Body of pancreas (tissue), 4 donors: ENCODE results near the gene RLN2. TPM values are rescaled to one million over a fixed set of nuclear protein-coding genes. Genes with fewer than 3 reads are reported as not detected.
A peak's percentile ranks its signal among the peaks of the same experiment; 100 is the strongest.

Experiments
- ATAC-seq: fragments of 150-250 bp; one replicate; pipeline ENCODE4 v1.9.1; 2016
- DNase-seq, 4 donors: peaks; one replicate each; pipeline ENCODE4 v3.0.0-alpha.2; 2019
- H3K27ac ChIP-seq, 4 donors: fragments of 200-600 bp; sonication (generic); 1 replicate in 3 of 4; 2 replicates in 1 of 4; pipeline versions ENCODE4 v1.5.1 to v1.6.1; 2016 to 2019; ENCODE audit warnings: mild to moderate bottlenecking in 1 of 4, mixed read lengths in 1 of 4, moderate library complexity in 1 of 4
- H3K27me3 ChIP-seq, 2 donors: fragments of 200-600 bp; sonication (generic); one replicate each; pipeline ENCODE4 v1.6.0; 2016; ENCODE audit warnings: mild to moderate bottlenecking in 1 of 2
- H3K36me3 ChIP-seq, 2 donors: fragments of 200-600 bp; sonication (generic); replicated peaks in 1 of 2; 2 replicates each; pipeline ENCODE4 v1.5.1; 2016; ENCODE audit warnings: low read depth in 2 of 2; ENCODE audit not compliant: insufficient read depth in 1 of 2
- H3K4me1 ChIP-seq: fragments of 200-600 bp; sonication (generic); one replicate; pipeline ENCODE4 v1.6.0; 2016
- H3K4me3 ChIP-seq, 2 donors: fragments of 200-600 bp; sonication (generic); 1 replicate in 1 of 2; 2 replicates in 1 of 2; pipeline ENCODE4 v1.5.1; 2016 to 2019
- H3K9me3 ChIP-seq, 3 donors: fragments of 200-600 bp; sonication (generic); 1 replicate in 2 of 3; 2 replicates in 1 of 3; pipeline ENCODE4 v1.5.1; 2016
- POLR2A ChIP-seq, 3 donors: fragments of 450-650 bp; IDR thresholded peaks; one replicate each; pipeline ENCODE4 v1.6.1; 2016; ENCODE audit warnings: antibody characterized with exemption in 3 of 3, mild to moderate bottlenecking in 2 of 3
- WGBS, 2 donors: methylation state at CpG; one replicate each; pipeline ENCODE4 v1.1.5; 2017; 5-methylcytosine and 5-hydroxymethylcytosine counted together
- intact Hi-C: fragments of 100-400 bp; cut with DNase I; formaldehyde crosslinking; loops from one replicate; pipeline ENCODE4 v1.15.1; 2023
- small RNA-seq: library from RNA; depleted of rRNA; stranded (forward); fragments of <200 nt; gene quantifications from one replicate; pipeline ENCODE3, GENCODE V24; 2016
- total RNA-seq, 2 donors: library from RNA; depleted of rRNA; stranded (reverse); fragments of >200 nt; gene quantifications; one replicate each; pipeline ENCODE4 v1.1.0, GENCODE V29; 2016
- TF ChIP-seq, protein P1 (sequence below), 7 experiments: fragments of 450-650 bp in 4 of 7; fragments of 200-600 bp in 3 of 7; sonication (generic) in 3 of 7; IDR thresholded peaks; one replicate each; pipeline ENCODE4 v1.5.1; 2016 to 2019; ENCODE audit warnings: antibody characterized with exemption in 7 of 7

Gene RLN2
- total RNA-seq, 2 donors from 2014 or later: not detected

DNA sequence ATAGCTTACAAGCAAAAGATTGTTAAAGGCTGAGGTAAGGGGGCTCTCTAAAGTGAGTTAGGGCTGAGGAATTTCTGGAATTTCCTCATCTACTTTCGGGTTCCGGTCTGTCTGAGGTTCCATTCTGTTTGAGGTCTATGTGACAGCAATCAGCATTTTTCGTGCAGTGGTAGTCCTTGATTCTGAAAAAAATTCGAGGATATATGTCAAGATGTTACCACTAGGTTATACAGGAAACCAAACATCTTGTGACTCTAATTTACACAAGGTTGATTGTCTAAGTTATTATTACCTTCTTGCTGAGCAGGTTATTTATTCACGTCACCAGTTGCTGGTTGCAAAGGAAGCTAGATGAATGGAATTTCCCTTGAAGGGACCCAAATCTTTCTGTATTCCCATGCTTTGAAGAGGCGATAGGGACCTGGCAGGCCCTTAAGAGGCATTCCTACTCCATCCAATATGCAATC, 35.2 kb downstream of the RLN2 start:
- peak; percentile 50 for ATAC-seq
- intact Hi-C loops: no loop called here
- no peaks in the 10 kb centered on the region for H3K36me3 ChIP-seq
- no peak overlapping the region for H3K27ac ChIP-seq
- H3K27me3 ChIP-seq: no peaks in the 10 kb centered on the region
- H3K4me1 ChIP-seq: no peaks in the 10 kb centered on the region
- no peak for DNase-seq
- no peaks in the 10 kb centered on the region for H3K9me3 ChIP-seq
- no peak for TF ChIP-seq POLR2A (IDR thresholded peaks at IDR 0.05)
- TF ChIP-seq, protein P1, sequence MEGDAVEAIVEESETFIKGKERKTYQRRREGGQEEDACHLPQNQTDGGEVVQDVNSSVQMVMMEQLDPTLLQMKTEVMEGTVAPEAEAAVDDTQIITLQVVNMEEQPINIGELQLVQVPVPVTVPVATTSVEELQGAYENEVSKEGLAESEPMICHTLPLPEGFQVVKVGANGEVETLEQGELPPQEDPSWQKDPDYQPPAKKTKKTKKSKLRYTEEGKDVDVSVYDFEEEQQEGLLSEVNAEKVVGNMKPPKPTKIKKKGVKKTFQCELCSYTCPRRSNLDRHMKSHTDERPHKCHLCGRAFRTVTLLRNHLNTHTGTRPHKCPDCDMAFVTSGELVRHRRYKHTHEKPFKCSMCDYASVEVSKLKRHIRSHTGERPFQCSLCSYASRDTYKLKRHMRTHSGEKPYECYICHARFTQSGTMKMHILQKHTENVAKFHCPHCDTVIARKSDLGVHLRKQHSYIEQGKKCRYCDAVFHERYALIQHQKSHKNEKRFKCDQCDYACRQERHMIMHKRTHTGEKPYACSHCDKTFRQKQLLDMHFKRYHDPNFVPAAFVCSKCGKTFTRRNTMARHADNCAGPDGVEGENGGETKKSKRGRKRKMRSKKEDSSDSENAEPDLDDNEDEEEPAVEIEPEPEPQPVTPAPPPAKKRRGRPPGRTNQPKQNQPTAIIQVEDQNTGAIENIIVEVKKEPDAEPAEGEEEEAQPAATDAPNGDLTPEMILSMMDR (IDR thresholded peaks at IDR 0.05): no peak
- 42 to 43% methylated on average over 6 of the region's 6 CpGs for WGBS, 2 donors
- no peak overlapping the region for H3K4me3 ChIP-seq

DNA sequence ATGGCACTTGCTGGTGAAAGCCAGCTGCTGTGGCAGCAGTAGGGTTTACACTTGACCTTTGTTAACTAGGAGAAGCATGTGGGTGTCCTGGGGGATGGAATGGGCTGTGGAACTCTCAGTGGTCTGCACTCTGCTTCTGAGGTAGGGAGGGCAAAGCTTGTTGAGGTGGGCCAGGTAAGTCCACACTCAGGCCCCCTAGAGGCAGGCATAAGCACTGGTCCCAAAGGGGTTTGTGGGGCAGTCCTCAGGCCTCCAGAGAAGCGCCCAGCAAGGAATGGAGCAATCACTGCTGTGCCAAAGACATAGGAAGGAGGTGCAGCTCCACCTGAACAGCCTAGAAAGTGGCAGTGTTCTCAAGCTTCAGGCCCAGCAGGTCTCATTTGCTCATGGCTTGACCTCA, 38.6 kb downstream of the RLN2 start:
- no peaks in the 10 kb centered on the region for H3K36me3 ChIP-seq
- TF ChIP-seq, protein P1 (IDR thresholded peaks at IDR 0.05): no peak
- no peak for TF ChIP-seq POLR2A (IDR thresholded peaks at IDR 0.05)
- H3K27me3 ChIP-seq: no peaks in the 10 kb centered on the region
- ATAC-seq (no peak), DNase-seq (no peak)
- no peak overlapping the region for H3K4me3 ChIP-seq
- no peaks in the 10 kb centered on the region for H3K4me1 ChIP-seq
- H3K27ac ChIP-seq: no peak overlapping the region
- intact Hi-C loops: no loop called here
- H3K9me3 ChIP-seq: no peaks in the 10 kb centered on the region
- 43 to 79% methylated on average over 1 of the region's 1 CpG for WGBS, 2 donors

GRCh38 chr9:5264219-5264595, 40.3 kb downstream of the RLN2 start:
- no peak for ATAC-seq
- H3K9me3 ChIP-seq: no peaks in the 10 kb centered on the region

DNA sequence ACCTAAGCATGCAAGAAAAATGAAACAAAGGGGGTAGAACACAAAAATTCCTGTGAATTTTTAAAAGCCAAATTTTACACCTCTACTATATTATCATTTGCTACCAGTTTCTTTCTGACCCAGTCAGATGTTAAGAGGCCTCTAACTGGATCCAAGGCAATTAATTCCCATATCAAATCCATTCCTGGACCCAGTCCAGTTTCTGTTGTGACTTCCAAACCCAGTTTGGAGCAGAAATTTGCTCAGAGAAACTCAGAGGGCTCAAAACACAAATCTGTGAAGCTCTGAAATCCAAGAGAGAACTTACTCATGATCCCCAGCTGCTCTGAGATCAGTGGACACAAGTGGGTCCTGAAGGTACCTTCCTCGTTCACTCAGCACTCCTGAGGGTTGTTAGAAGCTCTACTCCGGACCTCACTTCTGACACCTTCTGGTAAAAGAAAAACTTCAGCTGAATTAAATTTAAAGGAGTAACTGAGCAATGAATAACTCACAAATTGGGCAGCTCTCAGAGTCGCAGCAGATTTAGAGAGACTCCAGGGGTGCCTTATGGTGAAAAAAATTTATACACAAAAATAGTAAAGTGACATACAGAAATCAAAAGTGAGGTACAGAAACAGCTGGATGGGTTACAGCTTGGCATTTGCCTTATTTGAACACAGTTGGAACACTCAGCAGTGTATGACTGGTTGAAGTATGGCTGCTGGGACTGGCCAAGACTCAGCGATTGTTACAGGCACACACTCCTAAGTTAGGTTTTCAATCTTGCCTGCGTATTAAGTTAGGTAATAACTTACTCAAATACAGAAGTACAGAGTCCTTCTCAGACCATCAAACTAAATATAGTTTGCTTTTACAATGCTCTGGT, 40.9 kb downstream of the RLN2 start:
- H3K27me3 ChIP-seq: no peaks in the 10 kb centered on the region
- peak; percentile 20 to 25 (median 22) for DNase-seq
- H3K27ac ChIP-seq: no peak overlapping the region
- intact Hi-C loops: no loop called here
- ATAC-seq: peak; percentile 64
- H3K4me1 ChIP-seq: no peaks in the 10 kb centered on the region
- no peak for TF ChIP-seq POLR2A (IDR thresholded peaks at IDR 0.05)
- TF ChIP-seq, protein P1 (IDR thresholded peaks at IDR 0.05): peak in 4 of 7 experiments; percentile 21 to 41 (median 30)
- H3K9me3 ChIP-seq: no peaks in the 10 kb centered on the region
- WGBS, 2 donors: 25 to 42% methylated on average over 5 of the region's 5 CpGs
- H3K36me3 ChIP-seq: no peaks in the 10 kb centered on the region
- no peak overlapping the region for H3K4me3 ChIP-seq

More at GRCh38 chr9:5264219-5264595, 40.3 kb downstream of the RLN2 start:
- Histone ChIP-seq H3K4me1 (no peaks in the 10 kb centered on the region), H3K4me3 (no peak overlapping the region), H3K27ac (no peak overlapping the region), H3K27me3 (no peaks in the 10 kb centered on the region), H3K36me3 (no peaks in the 10 kb centered on the region)
- TF ChIP-seq, protein P1 (IDR thresholded peaks at IDR 0.05): no peak
- no peak for TF ChIP-seq POLR2A (IDR thresholded peaks at IDR 0.05)
- no peak for DNase-seq
- intact Hi-C loops: no loop called here

Small RNA genes lying within 50 kb of the gene (small RNA-seq; reads per million reads assigned to genes)
- gene HMGN2P31: not detected

Other genes starting within 250 kb of the RLN2 start
- not detected for gene INSL6, start 119.1 kb downstream of the RLN2 start, total RNA-seq
- not detected for gene INSL4, start 73.3 kb downstream of the RLN2 start, total RNA-seq
- gene RLN1, start 35.2 kb upstream of the RLN2 start, total RNA-seq: not detected
- 1 to 10 TPM; 3.3 to 7.8 TPM for gene PLGRKT, start 133.2 kb upstream of the RLN2 start, total RNA-seq
- 1 to 10 TPM; 1.6 to 3.6 TPM for gene CD274, start 145.8 kb upstream of the RLN2 start, total RNA-seq
- 1 to 10 TPM in 1 of 2 donors, under 1 TPM in 1; 0.99 to 1.3 TPM for gene PDCD1LG2, start 205.8 kb upstream of the RLN2 start, total RNA-seq